ENCODE results near the gene FTO.

The FTO gene

GRCh38 chr16:53773881-53774280, 69.9 kb downstream of the FTO start:
- TF ChIP-seq GATA2 (IDR thresholded peaks at IDR 0.05; ENCODE audit: low read depth, low read length) (no peak), GATA3 (IDR thresholded peaks at IDR 0.05; ENCODE audit: low read depth, low read length) (no peak)

DNA sequence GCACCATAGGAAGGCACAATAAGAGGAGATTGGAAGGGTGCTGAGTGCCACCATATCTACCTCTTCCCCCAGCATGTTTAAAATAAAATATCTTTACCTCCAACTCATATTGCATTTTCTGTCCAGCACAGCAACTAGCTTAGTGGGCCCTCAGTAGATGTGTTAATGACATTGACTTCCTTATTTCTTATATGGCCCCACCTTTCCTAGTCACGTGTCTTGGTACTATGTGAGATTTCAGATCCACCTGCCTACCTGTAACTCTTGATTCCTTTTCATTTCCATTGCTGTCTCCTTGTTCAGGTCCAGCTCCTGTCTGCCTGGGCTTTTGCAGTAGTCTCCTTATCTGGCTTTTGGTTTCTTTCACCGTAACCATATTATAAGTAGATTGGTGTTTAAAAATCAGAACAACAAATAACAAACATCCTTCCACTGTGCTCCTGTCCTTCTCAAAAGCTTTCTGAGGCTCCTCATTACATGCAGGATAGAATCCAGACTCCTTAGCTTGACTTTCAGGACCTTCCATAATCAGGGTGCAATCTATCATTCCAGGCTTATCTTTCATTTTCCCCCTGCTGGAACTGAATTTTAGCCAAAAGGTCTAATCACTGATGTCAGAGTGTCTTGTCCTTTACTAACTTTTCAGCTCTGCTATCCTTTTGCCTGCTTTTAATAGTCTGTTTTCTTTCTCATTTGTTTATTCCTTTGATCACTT, 71.3 kb downstream of the FTO start:
- TF ChIP-seq GATA2 (IDR thresholded peaks at IDR 0.05; ENCODE audit: low read depth, low read length) (peak; percentile 65), GATA3 (IDR thresholded peaks at IDR 0.05; ENCODE audit: low read depth, low read length) (peak; percentile 28; the same call in 1 of the 2 replicates)

- TF ChIP-seq GATA3 (IDR thresholded peaks at IDR 0.05; ENCODE audit: low read depth, low read length) (no peak), GATA2 (IDR thresholded peaks at IDR 0.05; ENCODE audit: low read depth, low read length) (no peak)
Observed at GRCh38 chr16:53775821-53776431, 72.0 kb downstream of the FTO start.

DNA sequence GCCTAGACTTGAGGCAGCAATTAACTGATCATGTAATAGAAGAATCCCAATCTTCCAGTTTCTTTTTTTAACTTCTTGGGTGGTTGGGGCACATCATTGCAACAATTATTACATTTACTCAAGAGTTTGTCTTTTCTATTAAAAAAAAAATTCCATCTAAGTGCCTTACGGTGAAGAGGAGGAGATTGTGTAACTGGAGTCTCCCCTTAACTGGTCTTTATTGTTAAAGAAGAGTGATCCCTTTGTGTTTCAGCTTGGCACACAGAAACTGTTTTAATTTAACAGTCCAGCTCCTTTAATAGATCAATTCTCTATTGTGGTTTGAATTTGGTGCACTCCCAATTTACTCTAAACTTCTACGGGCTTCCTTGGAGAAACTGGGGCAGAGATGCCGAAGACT, 75.2 kb downstream of the FTO start:
- no peak for TF ChIP-seq GATA3 (IDR thresholded peaks at IDR 0.05; ENCODE audit: low read depth, low read length)
- no peak for TF ChIP-seq GATA2 (IDR thresholded peaks at IDR 0.05; ENCODE audit: low read depth, low read length)

GRCh38 chr16:53780051-53780450, 76.1 kb downstream of the FTO start:
- TF ChIP-seq GATA2 (IDR thresholded peaks at IDR 0.05; ENCODE audit: low read depth, low read length) (no peak), GATA3 (IDR thresholded peaks at IDR 0.05; ENCODE audit: low read depth, low read length) (no peak)

- TF ChIP-seq GATA3 (IDR thresholded peaks at IDR 0.05; ENCODE audit: low read depth, low read length) (no peak), GATA2 (IDR thresholded peaks at IDR 0.05; ENCODE audit: low read depth, low read length) (no peak)
Observed at GRCh38 chr16:53781023-53781605, 77.2 kb downstream of the FTO start.

DNA sequence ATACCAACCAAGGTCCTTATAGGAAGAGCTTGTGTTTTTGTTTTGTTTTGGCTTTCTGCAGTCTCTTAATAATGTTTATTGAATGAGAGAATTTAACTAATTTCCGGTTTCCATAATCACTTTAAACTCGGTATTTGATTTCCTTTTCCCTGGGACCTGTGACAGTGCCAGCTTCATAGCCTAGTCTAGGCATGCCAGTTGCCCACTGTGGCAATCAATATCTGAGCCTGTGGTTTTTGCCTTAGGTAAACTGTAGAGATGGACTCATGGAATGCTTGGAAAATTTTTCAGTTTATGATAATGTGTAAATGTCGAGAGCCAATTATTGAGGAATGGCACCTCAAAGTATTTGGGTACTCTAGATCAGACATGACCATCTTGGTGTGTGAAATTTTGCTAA, 78.2 kb downstream of the FTO start:
- no peak for TF ChIP-seq GATA2 (IDR thresholded peaks at IDR 0.05; ENCODE audit: low read depth, low read length)
- no peak for TF ChIP-seq GATA3 (IDR thresholded peaks at IDR 0.05; ENCODE audit: low read depth, low read length)

DNA sequence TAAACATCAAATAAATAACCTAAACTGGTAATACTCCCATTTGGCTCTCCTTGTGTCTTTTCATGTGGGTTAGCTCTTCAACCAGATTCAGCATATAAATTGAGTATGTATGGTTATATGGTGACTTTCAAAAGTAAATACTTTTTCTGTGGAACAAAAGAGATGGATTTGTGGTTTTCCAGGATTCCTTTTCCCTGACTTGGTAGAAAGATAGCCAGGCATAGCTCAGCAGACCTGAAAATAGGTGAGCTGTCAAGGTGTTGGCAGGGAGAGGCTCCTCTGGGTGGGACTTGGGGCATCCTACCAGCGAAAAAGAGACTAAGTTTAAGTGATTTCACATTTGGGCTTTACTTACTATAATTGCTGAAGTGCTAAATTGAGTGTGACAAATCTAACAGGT, 80.3 kb downstream of the FTO start:
- no peak for TF ChIP-seq GATA3 (IDR thresholded peaks at IDR 0.05; ENCODE audit: low read depth, low read length)
- no peak for TF ChIP-seq GATA2 (IDR thresholded peaks at IDR 0.05; ENCODE audit: low read depth, low read length)

DNA sequence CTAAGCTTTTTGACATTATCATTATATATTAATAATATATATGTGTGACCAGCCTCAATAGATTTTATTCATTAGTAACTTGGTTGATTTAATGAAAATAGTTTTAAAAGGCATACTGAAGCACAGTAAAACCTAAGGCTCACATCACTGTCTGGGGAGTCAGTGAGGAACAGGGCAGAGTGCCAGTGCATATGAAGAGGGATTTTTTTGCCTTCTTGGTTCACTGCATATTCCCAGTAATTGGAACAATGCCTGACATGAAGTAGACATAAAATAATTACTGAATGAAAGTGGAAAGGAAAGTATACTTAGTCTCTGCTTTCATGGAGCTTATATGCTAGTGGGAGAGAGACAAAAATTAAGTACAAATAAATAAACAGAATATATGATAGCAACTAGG, 81.1 kb downstream of the FTO start:
- no peak for TF ChIP-seq GATA3 (IDR thresholded peaks at IDR 0.05; ENCODE audit: low read depth, low read length)
- TF ChIP-seq GATA2 (IDR thresholded peaks at IDR 0.05; ENCODE audit: low read depth, low read length): no peak

DNA sequence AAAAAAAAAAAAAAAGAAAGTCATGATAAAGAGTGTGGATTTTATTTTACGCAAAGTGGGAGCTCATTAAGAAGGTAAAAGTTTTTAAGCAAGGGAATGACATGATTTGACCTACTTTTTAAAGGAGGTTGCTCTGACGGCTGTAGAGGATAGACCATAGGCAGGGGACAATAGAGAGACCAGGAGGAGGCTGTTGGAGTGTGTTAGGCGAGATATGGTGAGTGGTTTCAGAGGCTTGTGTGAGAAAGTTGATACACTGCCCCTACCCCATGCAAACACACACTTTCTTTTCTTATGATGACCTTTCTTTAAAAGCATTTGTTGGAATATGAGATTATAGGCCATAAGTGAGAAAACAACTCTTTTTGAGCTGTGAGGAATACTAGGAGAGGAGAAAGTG, 82.0 kb downstream of the FTO start:
- TF ChIP-seq GATA2 (IDR thresholded peaks at IDR 0.05; ENCODE audit: low read depth, low read length) (no peak), GATA3 (IDR thresholded peaks at IDR 0.05; ENCODE audit: low read depth, low read length) (no peak)

DNA sequence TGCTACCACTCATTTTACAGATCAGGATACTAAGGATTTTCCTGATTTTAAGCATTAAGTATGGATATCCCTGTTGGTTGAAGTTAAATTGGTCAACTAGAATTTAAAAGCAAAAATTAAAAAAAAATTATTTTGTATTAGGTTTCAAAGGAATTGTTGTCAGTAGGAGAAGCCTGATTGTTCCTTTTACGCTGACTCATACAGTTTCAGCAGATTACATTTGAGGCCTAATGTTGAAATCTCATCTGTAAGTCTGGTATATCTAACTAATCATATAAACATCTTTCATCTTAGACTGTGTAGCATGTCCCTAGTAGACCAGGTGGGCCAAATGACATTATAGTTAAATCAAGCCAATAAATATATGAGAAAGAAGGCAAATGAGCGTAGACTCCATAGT, 83.5 kb downstream of the FTO start:
- no peak for TF ChIP-seq GATA3 (IDR thresholded peaks at IDR 0.05; ENCODE audit: low read depth, low read length)
- TF ChIP-seq GATA2 (IDR thresholded peaks at IDR 0.05; ENCODE audit: low read depth, low read length): no peak

GRCh38 chr16:53789137-53789536, 85.2 kb downstream of the FTO start:
- TF ChIP-seq GATA2 (IDR thresholded peaks at IDR 0.05; ENCODE audit: low read depth, low read length) (no peak), GATA3 (IDR thresholded peaks at IDR 0.05; ENCODE audit: low read depth, low read length) (no peak)

DNA sequence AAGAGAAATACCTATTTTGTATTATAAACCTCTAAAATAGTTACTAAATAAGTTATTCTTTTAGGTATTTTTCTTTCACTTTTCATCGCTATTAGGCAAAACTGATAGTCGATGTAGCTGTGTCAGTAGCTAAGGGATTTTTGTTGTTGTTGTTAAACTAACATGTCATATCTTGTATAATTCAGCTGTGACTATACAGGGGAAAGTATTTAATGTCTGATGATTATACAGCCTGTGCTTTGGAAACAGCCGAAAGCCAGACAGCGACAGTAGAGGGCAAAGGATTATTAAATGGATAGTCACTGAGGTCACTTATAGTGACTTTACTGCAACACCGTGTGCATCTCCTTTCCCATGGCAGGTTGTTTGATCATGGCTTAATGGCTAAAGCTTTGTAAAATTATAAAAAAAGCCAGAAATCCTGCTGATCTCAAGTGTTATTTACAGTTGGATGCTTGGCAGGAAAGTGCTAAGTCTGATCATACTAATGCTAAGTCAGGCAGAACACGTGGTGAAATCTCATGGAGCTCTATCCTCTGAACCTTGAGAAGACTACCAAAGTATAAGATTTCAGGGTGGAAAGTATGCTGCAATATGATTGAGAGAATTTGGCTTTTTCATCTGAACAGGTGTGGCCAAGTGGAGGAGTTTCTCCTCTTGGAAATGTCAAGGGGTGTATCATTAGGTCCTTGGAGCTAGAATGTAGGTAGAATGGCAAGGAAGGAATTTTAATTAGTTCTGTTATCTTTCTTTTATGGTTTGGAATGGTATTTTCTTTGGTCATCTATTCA, 88.4 kb downstream of the FTO start:
- TF ChIP-seq GATA3 (IDR thresholded peaks at IDR 0.05; ENCODE audit: low read depth, low read length): no peak
- no peak for TF ChIP-seq GATA2 (IDR thresholded peaks at IDR 0.05; ENCODE audit: low read depth, low read length)

DNA sequence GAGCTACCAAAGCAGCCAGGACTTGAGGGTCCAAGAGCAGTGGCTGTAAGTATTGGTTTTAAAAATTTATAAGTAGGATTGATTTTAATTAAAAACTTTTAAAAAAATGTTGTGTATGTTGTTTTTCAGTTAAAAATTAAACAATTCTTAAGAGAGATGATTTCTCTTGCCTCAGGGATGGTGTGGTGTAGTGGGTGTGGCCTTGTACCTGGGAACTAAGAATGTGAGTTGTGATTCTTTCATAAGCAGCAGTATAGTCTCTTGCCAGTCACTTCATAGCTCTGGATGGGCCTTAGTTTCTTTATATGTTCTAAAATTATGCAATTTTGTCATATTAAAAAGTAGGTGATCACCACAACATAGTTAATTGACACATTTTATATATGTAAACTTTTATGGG, 99.5 kb downstream of the FTO start:
- TF ChIP-seq GATA3 (IDR thresholded peaks at IDR 0.05; ENCODE audit: low read depth, low read length): no peak
- TF ChIP-seq GATA2 (IDR thresholded peaks at IDR 0.05; ENCODE audit: low read depth, low read length): no peak
